PC-9 (cell line): ENCODE data around the gene KCNIP1. TPM values are rescaled to one million over a fixed set of nuclear protein-coding genes. Genes with fewer than 3 reads are reported as not detected.

Source experiments
- BruUV-seq: library from RNA; stranded (reverse); fragments of 400-500 nt; replicated peaks from 2 replicates; lab custom pipeline; 2021; lab: Mats Ljungman, UMichigan
- CTCF ChIA-PET: fragments of 300-600 bp; sonication (Branson Sonifier 250); formaldehyde crosslinking; loops from one replicate; lab custom pipeline; 2022; ENCODE audit warnings: antibody characterized with exemption; lab: Charles Lee
- POLR2A ChIA-PET: fragments of 300-600 bp; sonication (Branson Sonifier 250); formaldehyde crosslinking; loops from one replicate; lab custom pipeline; 2022; ENCODE audit warnings: antibody characterized with exemption; ENCODE audit not compliant: unreplicated experiment; lab: Charles Lee
- DNase-seq, 2 experiments: peaks; one replicate each; pipeline versions ENCODE4 v3.0.0 to v3.0.0-alpha.2; 2015 to 2022; ENCODE audit warnings: mixed read lengths in 1 of 2
- H2AFZ ChIP-seq: fragments of 200-600 bp; sonication (generic); 2 replicates; pipeline ENCODE4 v1.8.1; 2017; ENCODE audit warnings: antibody characterized with exemption
- H3F3A ChIP-seq: fragments of 200-600 bp; sonication (generic); 2 replicates; pipeline ENCODE4 v1.8.1; 2017; ENCODE audit warnings: antibody characterized with exemption, mild to moderate bottlenecking, low read depth; ENCODE audit not compliant: insufficient read depth
- H3K27ac ChIP-seq: fragments of 200-600 bp; sonication (generic); 2 replicates; pipeline ENCODE4 v1.6.1; 2016; ENCODE audit warnings: mixed run types
- H3K27me3 ChIP-seq: fragments of 200-600 bp; sonication (generic); 2 replicates; pipeline ENCODE4 v1.6.1; 2016; ENCODE audit warnings: low read depth, mixed run types; ENCODE audit not compliant: insufficient read depth
- H3K36me3 ChIP-seq: fragments of 200-600 bp; sonication (generic); 2 replicates; pipeline ENCODE4 v1.6.1; 2016; ENCODE audit warnings: low read depth, mixed run types
- H3K4me1 ChIP-seq: fragments of 200-600 bp; sonication (generic); replicated peaks from 2 replicates; pipeline ENCODE4 v1.6.1; 2016; ENCODE audit warnings: mixed run types; ENCODE audit not compliant: insufficient read depth
- H3K4me2 ChIP-seq: fragments of 200-600 bp; sonication (generic); 2 replicates; pipeline ENCODE4 v1.6.1; 2017; ENCODE audit warnings: mixed run types
- H3K4me3 ChIP-seq: fragments of 200-600 bp; sonication (generic); 2 replicates; pipeline ENCODE4 v1.6.1; 2016; ENCODE audit warnings: mixed run types
- H3K79me2 ChIP-seq: fragments of 200-600 bp; sonication (generic); 2 replicates; pipeline ENCODE4 v1.6.1; 2017; ENCODE audit warnings: low read depth, mixed run types
- H3K9me2 ChIP-seq: fragments of 200-600 bp; sonication (generic); 2 replicates; pipeline ENCODE4 v1.8.1; 2017; ENCODE audit warnings: mild to moderate bottlenecking; ENCODE audit not compliant: insufficient read depth
- H3K9me3 ChIP-seq: fragments of 200-600 bp; sonication (generic); 2 replicates; pipeline ENCODE4 v1.8.1; 2016; ENCODE audit warnings: low read depth; ENCODE audit not compliant: insufficient read depth
- H4K20me1 ChIP-seq: fragments of 200-600 bp; sonication (generic); 2 replicates; pipeline ENCODE4 v1.8.1; 2017; ENCODE audit not compliant: insufficient read depth
- EZH2 ChIP-seq: fragments of 200-600 bp; sonication (generic); IDR thresholded peaks from 2 replicates; pipeline ENCODE4 v1.8.0; 2017; ENCODE audit warnings: antibody characterized with exemption, low read depth
- intact Hi-C: fragments of 100-400 bp; cut with micrococcal nuclease; formaldehyde crosslinking; loops from one replicate; pipeline ENCODE4 v1.10.0; 2022; ENCODE audit not compliant: unreplicated experiment
- total RNA-seq: library from RNA; stranded (reverse); gene quantifications from 2 replicates; pipeline ENCODE4 v1.2.3, GENCODE V29; 2021
- TF ChIP-seq, protein P1 (sequence below): fragments of 200-600 bp; sonication (generic); conservative IDR thresholded peaks from 2 replicates; pipeline ENCODE4 v1.6.1; 2017; ENCODE audit warnings: mixed run types, antibody characterized with exemption, mild to moderate bottlenecking, moderate library complexity

The KCNIP1 gene
- total RNA-seq, 1 experiment from 2014 or later, result not detected

GRCh38 chr5:170501361-170501760 is 2.5 kb upstream of the KCNIP1 start:
- H3K4me2 ChIP-seq, result no peak overlapping the region
- H3K9me3 ChIP-seq, result no peaks in the 10 kb centered on the region
- ChIA-PET CTCF (no interaction called here), POLR2A (no interaction called here)
- no peak for TF ChIP-seq EZH2
- TF ChIP-seq, protein P1, sequence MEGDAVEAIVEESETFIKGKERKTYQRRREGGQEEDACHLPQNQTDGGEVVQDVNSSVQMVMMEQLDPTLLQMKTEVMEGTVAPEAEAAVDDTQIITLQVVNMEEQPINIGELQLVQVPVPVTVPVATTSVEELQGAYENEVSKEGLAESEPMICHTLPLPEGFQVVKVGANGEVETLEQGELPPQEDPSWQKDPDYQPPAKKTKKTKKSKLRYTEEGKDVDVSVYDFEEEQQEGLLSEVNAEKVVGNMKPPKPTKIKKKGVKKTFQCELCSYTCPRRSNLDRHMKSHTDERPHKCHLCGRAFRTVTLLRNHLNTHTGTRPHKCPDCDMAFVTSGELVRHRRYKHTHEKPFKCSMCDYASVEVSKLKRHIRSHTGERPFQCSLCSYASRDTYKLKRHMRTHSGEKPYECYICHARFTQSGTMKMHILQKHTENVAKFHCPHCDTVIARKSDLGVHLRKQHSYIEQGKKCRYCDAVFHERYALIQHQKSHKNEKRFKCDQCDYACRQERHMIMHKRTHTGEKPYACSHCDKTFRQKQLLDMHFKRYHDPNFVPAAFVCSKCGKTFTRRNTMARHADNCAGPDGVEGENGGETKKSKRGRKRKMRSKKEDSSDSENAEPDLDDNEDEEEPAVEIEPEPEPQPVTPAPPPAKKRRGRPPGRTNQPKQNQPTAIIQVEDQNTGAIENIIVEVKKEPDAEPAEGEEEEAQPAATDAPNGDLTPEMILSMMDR, result no peak
- H3K27me3 ChIP-seq, result peaks cover 9% of the 10 kb centered on the region; the same call in 1 of the 2 replicates
- H3K4me1 ChIP-seq, result no peaks in the 10 kb centered on the region
- intact Hi-C loops, result no loop called here
- no peaks in the 10 kb centered on the region for H4K20me1 ChIP-seq
- H3K79me2 ChIP-seq, result no peaks in the 10 kb centered on the region
- no peak overlapping the region for H3K4me3 ChIP-seq
- no TSS peak for BruUV-seq
- H3K36me3 ChIP-seq, result no peaks in the 10 kb centered on the region
- H2AFZ ChIP-seq, result no peak overlapping the region
- DNase-seq, result no peak
- no peaks in the 10 kb centered on the region for H3K9me2 ChIP-seq
- no peak overlapping the region for H3K27ac ChIP-seq
- no peaks in the 10 kb centered on the region for H3F3A ChIP-seq

DNA sequence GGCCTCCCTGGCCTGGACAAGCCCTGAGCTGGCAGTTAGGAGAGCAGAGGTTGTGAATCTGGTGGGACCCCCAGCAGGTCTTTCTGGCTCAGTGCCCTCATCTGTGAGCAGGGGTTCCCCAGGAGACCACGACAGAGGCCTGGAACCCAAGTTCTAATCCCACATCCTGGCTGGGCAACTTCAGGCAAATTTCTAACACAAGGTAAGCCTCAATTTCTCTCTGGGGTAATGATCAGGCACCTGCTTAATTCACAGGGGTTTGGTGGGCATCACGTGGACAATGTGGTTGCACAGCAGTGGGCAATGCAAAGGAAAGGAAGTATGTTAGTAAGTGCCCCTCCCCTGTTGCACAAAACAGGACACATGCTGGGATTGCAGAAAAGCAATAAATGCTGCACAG is 1.9 kb upstream of the KCNIP1 start:
- no peak overlapping the region for H3K4me2 ChIP-seq
- H3K9me2 ChIP-seq, result no peaks in the 10 kb centered on the region
- TF ChIP-seq EZH2, result no peak
- TF ChIP-seq, protein P1, result no peak
- H2AFZ ChIP-seq, result no peak overlapping the region
- H3F3A ChIP-seq, result no peaks in the 10 kb centered on the region
- no peaks in the 10 kb centered on the region for H3K9me3 ChIP-seq
- no TSS peak for BruUV-seq
- H3K36me3 ChIP-seq, result no peaks in the 10 kb centered on the region
- no peak overlapping the region for H3K27ac ChIP-seq
- ChIA-PET POLR2A (no interaction called here), CTCF (no interaction called here)
- no peak for DNase-seq
- no peaks in the 10 kb centered on the region for H4K20me1 ChIP-seq
- no peaks in the 10 kb centered on the region for H3K79me2 ChIP-seq
- no peaks in the 10 kb centered on the region for H3K4me1 ChIP-seq
- intact Hi-C loops, result no loop called here
- H3K27me3 ChIP-seq, result 0 out of 2 replicates have a peak, but pooled peaks cover 6% of the 10 kb centered on the region
- H3K4me3 ChIP-seq, result no peak overlapping the region

GRCh38 chr5:170504616-170505266 is 921 bp downstream of the KCNIP1 start:
- H3K4me1 ChIP-seq, result 0 out of 2 replicates have a peak, but pooled peaks cover 3% of the 10 kb centered on the region
- BruUV-seq, result no TSS peak
- 0 out of 2 replicates have a peak, but pooled peaks cover 6% of the 10 kb centered on the region for H3K27me3 ChIP-seq
- H3K9me3 ChIP-seq, result no peaks in the 10 kb centered on the region
- TF ChIP-seq, protein P1, result no peak
- TF ChIP-seq EZH2, result no peak
- H4K20me1 ChIP-seq, result no peaks in the 10 kb centered on the region
- no peaks in the 10 kb centered on the region for H3K79me2 ChIP-seq
- no peak overlapping the region for H3K4me3 ChIP-seq
- intact Hi-C loops, result no loop called here
- no peaks in the 10 kb centered on the region for H3K36me3 ChIP-seq
- H3K27ac ChIP-seq, result no peak overlapping the region
- CTCF ChIA-PET, result no interaction called here
- no peak overlapping the region for H2AFZ ChIP-seq
- no peak for DNase-seq
- H3F3A ChIP-seq, result no peaks in the 10 kb centered on the region
- H3K4me2 ChIP-seq, result no peak overlapping the region
- POLR2A ChIA-PET, result no interaction called here
- no peaks in the 10 kb centered on the region for H3K9me2 ChIP-seq
